Body of pancreas (tissue), 4 donors: ENCODE data around the gene ATF7IP2. TPM values are rescaled to one million over a fixed set of nuclear protein-coding genes. Genes with fewer than 3 reads are reported as not detected.

Experiments
- ATAC-seq: fragments of 150-250 bp; one replicate; pipeline ENCODE4 v1.9.1; 2016
- DNase-seq, 4 donors: peaks; one replicate each; pipeline ENCODE4 v3.0.0-alpha.2; 2019
- H3K27ac ChIP-seq, 4 donors: fragments of 200-600 bp; sonication (generic); 1 replicate in 3 of 4; 2 replicates in 1 of 4; pipeline versions ENCODE4 v1.5.1 to v1.6.1; 2016 to 2019; ENCODE audit warnings: mild to moderate bottlenecking in 1 of 4, mixed read lengths in 1 of 4, moderate library complexity in 1 of 4
- H3K27me3 ChIP-seq, 2 donors: fragments of 200-600 bp; sonication (generic); one replicate each; pipeline ENCODE4 v1.6.0; 2016; ENCODE audit warnings: mild to moderate bottlenecking in 1 of 2
- H3K36me3 ChIP-seq, 2 donors: fragments of 200-600 bp; sonication (generic); replicated peaks in 1 of 2; 2 replicates each; pipeline ENCODE4 v1.5.1; 2016; ENCODE audit warnings: low read depth in 2 of 2; ENCODE audit not compliant: insufficient read depth in 1 of 2
- H3K4me1 ChIP-seq: fragments of 200-600 bp; sonication (generic); one replicate; pipeline ENCODE4 v1.6.0; 2016
- H3K4me3 ChIP-seq, 2 donors: fragments of 200-600 bp; sonication (generic); 1 replicate in 1 of 2; 2 replicates in 1 of 2; pipeline ENCODE4 v1.5.1; 2016 to 2019
- H3K9me3 ChIP-seq, 3 donors: fragments of 200-600 bp; sonication (generic); 1 replicate in 2 of 3; 2 replicates in 1 of 3; pipeline ENCODE4 v1.5.1; 2016
- CTCF ChIP-seq, 7 experiments: fragments of 450-650 bp in 4 of 7; fragments of 200-600 bp in 3 of 7; sonication (generic) in 3 of 7; IDR thresholded peaks; one replicate each; pipeline ENCODE4 v1.5.1; 2016 to 2019; ENCODE audit warnings: antibody characterized with exemption in 7 of 7
- POLR2A ChIP-seq, 3 donors: fragments of 450-650 bp; IDR thresholded peaks; one replicate each; pipeline ENCODE4 v1.6.1; 2016; ENCODE audit warnings: antibody characterized with exemption in 3 of 3, mild to moderate bottlenecking in 2 of 3
- WGBS, 2 donors: methylation state at CpG; one replicate each; pipeline ENCODE4 v1.1.5; 2017; 5-methylcytosine and 5-hydroxymethylcytosine counted together
- intact Hi-C: fragments of 100-400 bp; cut with DNase I; formaldehyde crosslinking; loops from one replicate; pipeline ENCODE4 v1.15.1; 2023
- total RNA-seq, 2 donors: library from RNA; depleted of rRNA; stranded (reverse); fragments of >200 nt; gene quantifications; one replicate each; pipeline ENCODE4 v1.1.0, GENCODE V29; 2016

Gene ATF7IP2
- total RNA-seq, 2 donors from 2014 or later, result 15.8 to 22.8 TPM

- Histone ChIP-seq H3K4me3 (no peak overlapping the region), H3K27ac (no peak overlapping the region), H3K4me1 (peaks cover 21% of the 10 kb centered on the region), H3K9me3 (no peaks in the 10 kb centered on the region), H3K36me3 (no peaks in the 10 kb centered on the region), H3K27me3 (no peaks in the 10 kb centered on the region)
- ATAC-seq (no peak), DNase-seq (no peak)
- WGBS, 2 donors, result 53 to 63% methylated on average over 2 of the region's 2 CpGs
- TF ChIP-seq POLR2A (IDR thresholded peaks at IDR 0.05), result no peak
- no peak for TF ChIP-seq CTCF (IDR thresholded peaks at IDR 0.05)
- intact Hi-C loops, result loop anchor here (5.0 to 10.0 kb wide), 3 partner anchors 193 to 415 kb away; no protein-coding TSS in a partner anchor
Measured at GRCh38 chr16:10510279-10510678, 124.4 kb downstream of the ATF7IP2 start.

- ATAC-seq, result no peak
- intact Hi-C loops, result loop anchor here (5.0 to 10.0 kb wide), 3 partner anchors 195 to 413 kb away; no protein-coding TSS in a partner anchor
- WGBS, 2 donors, result 80 to 96% methylated on average over 1 of the region's 1 CpG
Measured at GRCh38 chr16:10511829-10512228, 126.0 kb downstream of the ATF7IP2 start.

GRCh38 chr16:10514369-10515055 lies 128.7 kb downstream of the ATF7IP2 start:
- Histone ChIP-seq H3K27ac (peak overlapping the region; percentile 39 to 66 (median 49)), H3K9me3 (no peaks in the 10 kb centered on the region), H3K4me3 (no peak overlapping the region), H3K27me3 (no peaks in the 10 kb centered on the region), H3K4me1 (peaks cover 21% of the 10 kb centered on the region), H3K36me3 (no peaks in the 10 kb centered on the region)
- ATAC-seq, result peak; percentile 85
- TF ChIP-seq POLR2A (IDR thresholded peaks at IDR 0.05) (no peak), CTCF (IDR thresholded peaks at IDR 0.05) (peak; percentile 50 to 85 (median 74))
- DNase-seq, result peak; percentile 73 to 80 (median 76)
- 9 to 12% methylated on average over 6 of the region's 6 CpGs for WGBS, 2 donors
- intact Hi-C loops, result loop anchor here (5.0 to 10.0 kb wide), 4 partner anchors 197 to 410 kb away; no protein-coding TSS in a partner anchor

More at GRCh38 chr16:10511829-10512228, 126.0 kb downstream of the ATF7IP2 start:
- Histone ChIP-seq H3K4me3 (no peak overlapping the region), H3K4me1 (peaks cover 24% of the 10 kb centered on the region), H3K27me3 (no peaks in the 10 kb centered on the region), H3K27ac (no peak overlapping the region), H3K9me3 (no peaks in the 10 kb centered on the region), H3K36me3 (no peaks in the 10 kb centered on the region)
- no peak for DNase-seq
- TF ChIP-seq CTCF (IDR thresholded peaks at IDR 0.05) (no peak), POLR2A (IDR thresholded peaks at IDR 0.05) (no peak)

GRCh38 chr16:10517868-10518267 lies 132.0 kb downstream of the ATF7IP2 start:
- 70 to 74% methylated on average over 5 of the region's 5 CpGs for WGBS, 2 donors
- TF ChIP-seq CTCF (IDR thresholded peaks at IDR 0.05) (no peak), POLR2A (IDR thresholded peaks at IDR 0.05) (no peak)
- H3K4me1 ChIP-seq, result peaks cover 39% of the 10 kb centered on the region
- no peaks in the 10 kb centered on the region for H3K27me3 ChIP-seq
- H3K9me3 ChIP-seq, result no peaks in the 10 kb centered on the region
- intact Hi-C loops, result loop anchor here (5.0 to 10.0 kb wide), 2 partner anchors 214 to 407 kb away; no protein-coding TSS in a partner anchor
- ATAC-seq (no peak), DNase-seq (no peak)
- H3K36me3 ChIP-seq, result no peaks in the 10 kb centered on the region
- H3K4me3 ChIP-seq, result no peak overlapping the region
- H3K27ac ChIP-seq, result no peak overlapping the region
